Lung (tissue), 12 donors: ENCODE data around the gene ABTB1. TPM values are rescaled to one million over a fixed set of nuclear protein-coding genes. Genes with fewer than 3 reads are reported as not detected.

ENCODE experiments used
- ATAC-seq: fragments of 200-7000 bp; cut with Tn5 transposase; one replicate; pipeline ENCODE4 v1.9.1; 2020; ENCODE audit warnings: moderate number of reproducible peaks; ENCODE audit not compliant: insufficient read depth, low FRiP score
- DNase-seq, 3 donors: peaks; one replicate each; pipeline ENCODE4 v3.0.0-alpha.2; 2013 to 2017
- H3K27ac ChIP-seq, 2 donors: one replicate each; pipeline ENCODE4 v1.5.1; 2013; ENCODE audit warnings: mild to moderate bottlenecking in 2 of 2, moderate library complexity in 2 of 2, control low read depth in 1 of 2, inconsistent platforms in 1 of 2, low read depth in 1 of 2, low read length in 1 of 2
- H3K27me3 ChIP-seq, 3 donors: one replicate each; pipeline ENCODE4 v1.5.1; 2013; ENCODE audit warnings: low read length in 2 of 3; ENCODE audit not compliant: control insufficient read depth in 3 of 3, insufficient read depth in 3 of 3
- H3K36me3 ChIP-seq, 4 donors: one replicate each; pipeline ENCODE4 v1.5.1; 2013; ENCODE audit warnings: low read length in 4 of 4, mild to moderate bottlenecking in 1 of 4, moderate library complexity in 1 of 4; ENCODE audit not compliant: control insufficient read depth in 4 of 4, insufficient read depth in 4 of 4
- H3K4me1 ChIP-seq, 5 donors: one replicate each; pipeline ENCODE4 v1.5.1; 2013; ENCODE audit warnings: low read length in 5 of 5, mild to moderate bottlenecking in 2 of 5, moderate library complexity in 1 of 5; ENCODE audit not compliant: control insufficient read depth in 5 of 5, insufficient read depth in 5 of 5
- H3K4me3 ChIP-seq: one replicate; pipeline ENCODE4 v1.5.1; 2013; ENCODE audit warnings: mild to moderate bottlenecking, control low read depth, moderate library complexity
- H3K9ac ChIP-seq, 2 donors: one replicate each; pipeline ENCODE4 v1.5.1; 2013; ENCODE audit warnings: low read length in 2 of 2, control low read depth in 1 of 2; ENCODE audit not compliant: insufficient read depth in 1 of 2
- H3K9me3 ChIP-seq, 4 donors: one replicate each; pipeline ENCODE4 v1.5.1; 2013; ENCODE audit warnings: low read length in 3 of 4, mild to moderate bottlenecking in 1 of 4, moderate library complexity in 1 of 4; ENCODE audit not compliant: control insufficient read depth in 4 of 4, insufficient read depth in 3 of 4
- WGBS, 2 donors: extraction: QIAGEN DNeasy Blood & Tissue Kit; methylation state at CpG; one replicate each; pipeline ENCODE4 v1.1.7; 2013; 5-methylcytosine and 5-hydroxymethylcytosine counted together
- polyA plus RNA-seq, 2 donors: library from polyadenylated mRNA; stranded (reverse); fragments of 200-250 nt; gene quantifications; one replicate each; pipeline ENCODE4 v1.2.1, GENCODE V29; 2013
- total RNA-seq, 2 donors: library from RNA; depleted of rRNA in 1 of 2; stranded (reverse); fragments of >200 nt in 1 of 2; gene quantifications; one replicate each; pipeline ENCODE4 v1.2.1, GENCODE V29; 2014 to 2021
- TF ChIP-seq, protein P1 (sequence below): IDR thresholded peaks from 2 replicates; pipeline ENCODE4 v1.5.1; 2012; ENCODE audit warnings: mild to moderate bottlenecking; ENCODE audit errors: control extremely low read depth, extremely low read depth
- donor health status: control.
- donor health status: control.
- donor health status: Bipolar disorder and iron deficiency.
- donor health status: healthy.
- donor health status: DM: yes; HTN: yes; CAD: no.

ABTB1 gene
- total and polyA plus RNA-seq, 4 donors: 30.7 to 102 (median 48.6) TPM

DNA sequence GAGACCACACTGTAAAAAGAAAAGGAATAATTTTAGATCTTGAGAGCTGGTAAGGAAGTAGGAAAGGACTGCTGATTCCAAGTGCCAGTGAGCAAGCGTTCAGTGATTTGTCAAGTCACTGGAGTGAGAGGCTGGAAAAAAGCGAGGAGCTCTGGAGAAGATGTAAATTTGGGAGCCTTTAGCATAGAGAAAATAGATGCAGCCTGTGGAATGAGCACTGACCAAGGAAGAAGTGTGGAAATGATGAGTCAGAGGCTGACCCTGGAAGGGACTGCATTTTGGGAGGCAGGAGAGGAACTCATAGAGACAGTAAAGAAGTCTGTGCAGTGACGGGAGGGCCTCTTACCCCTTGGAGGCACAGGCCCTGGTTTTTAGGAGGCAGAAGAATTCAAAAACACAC, 17.1 kb upstream of the ABTB1 start:
- TF ChIP-seq, protein P1, sequence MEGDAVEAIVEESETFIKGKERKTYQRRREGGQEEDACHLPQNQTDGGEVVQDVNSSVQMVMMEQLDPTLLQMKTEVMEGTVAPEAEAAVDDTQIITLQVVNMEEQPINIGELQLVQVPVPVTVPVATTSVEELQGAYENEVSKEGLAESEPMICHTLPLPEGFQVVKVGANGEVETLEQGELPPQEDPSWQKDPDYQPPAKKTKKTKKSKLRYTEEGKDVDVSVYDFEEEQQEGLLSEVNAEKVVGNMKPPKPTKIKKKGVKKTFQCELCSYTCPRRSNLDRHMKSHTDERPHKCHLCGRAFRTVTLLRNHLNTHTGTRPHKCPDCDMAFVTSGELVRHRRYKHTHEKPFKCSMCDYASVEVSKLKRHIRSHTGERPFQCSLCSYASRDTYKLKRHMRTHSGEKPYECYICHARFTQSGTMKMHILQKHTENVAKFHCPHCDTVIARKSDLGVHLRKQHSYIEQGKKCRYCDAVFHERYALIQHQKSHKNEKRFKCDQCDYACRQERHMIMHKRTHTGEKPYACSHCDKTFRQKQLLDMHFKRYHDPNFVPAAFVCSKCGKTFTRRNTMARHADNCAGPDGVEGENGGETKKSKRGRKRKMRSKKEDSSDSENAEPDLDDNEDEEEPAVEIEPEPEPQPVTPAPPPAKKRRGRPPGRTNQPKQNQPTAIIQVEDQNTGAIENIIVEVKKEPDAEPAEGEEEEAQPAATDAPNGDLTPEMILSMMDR: no peak
- DNase-seq (no peak), ATAC-seq (no peak)
- Histone ChIP-seq H3K27ac (no peak overlapping the region), H3K36me3 (no peaks in the 10 kb centered on the region), H3K9me3 (no peaks in the 10 kb centered on the region), H3K4me3 (no peak overlapping the region), H3K4me1 (peaks cover 0 to 3% (median 0%) of the 10 kb centered on the region in 5 donors), H3K27me3 (no peaks in the 10 kb centered on the region), H3K9ac (peak overlapping the region in 1 of 2 donors; percentile 39)
- 83 to 84% methylated on average over 3 of the region's 3 CpGs for WGBS, 2 donors

DNA sequence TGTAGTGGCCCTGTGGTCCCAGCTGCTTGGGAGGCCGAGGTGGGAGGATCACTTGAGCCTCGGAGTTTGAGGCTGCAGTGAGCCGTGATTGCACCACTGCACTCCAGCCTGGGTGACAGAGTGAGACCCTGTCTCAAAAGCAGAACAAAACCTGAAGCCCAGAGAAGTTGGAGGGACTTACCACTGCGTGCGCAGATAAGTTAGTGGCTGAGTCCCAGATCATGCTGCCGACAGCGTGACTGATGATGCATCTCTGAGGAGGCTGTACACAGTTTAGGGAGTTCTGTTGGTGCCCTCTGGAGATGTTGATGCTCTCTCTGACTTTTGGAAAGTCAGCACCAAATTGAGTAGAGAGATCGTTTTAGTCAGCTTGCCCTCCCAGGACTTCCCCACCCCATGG, 15.8 kb upstream of the ABTB1 start:
- no peaks in the 10 kb centered on the region for H3K27me3 ChIP-seq
- no peak overlapping the region for H3K9ac ChIP-seq
- no peak for DNase-seq
- no peak overlapping the region for H3K4me3 ChIP-seq
- no peak overlapping the region for H3K27ac ChIP-seq
- no peaks in the 10 kb centered on the region for H3K36me3 ChIP-seq
- WGBS, 2 donors: 94 to 96% methylated on average over 8 of the region's 8 CpGs
- TF ChIP-seq, protein P1: no peak
- H3K9me3 ChIP-seq: no peaks in the 10 kb centered on the region
- H3K4me1 ChIP-seq: peaks cover 0 to 3% (median 0%) of the 10 kb centered on the region in 5 donors
- ATAC-seq: no peak

DNA sequence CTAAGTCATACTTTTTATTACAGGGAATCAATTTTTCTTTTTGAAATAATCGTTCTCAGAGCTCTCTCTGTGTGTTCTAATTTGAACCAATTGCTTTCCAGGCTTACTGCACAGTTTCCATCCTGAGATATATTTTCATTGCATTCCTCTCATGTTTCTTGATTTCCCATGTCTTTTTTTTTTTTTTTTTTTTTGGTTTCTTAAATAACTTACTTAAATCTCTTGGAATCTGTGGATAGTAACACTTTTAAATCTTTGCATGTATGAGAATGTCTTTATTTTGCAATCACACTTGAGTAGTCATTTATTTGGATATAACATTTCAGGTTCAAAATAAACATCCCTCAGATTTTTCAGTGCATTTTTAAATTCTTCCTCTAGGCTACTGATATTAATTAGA, 14.5 kb upstream of the ABTB1 start:
- ATAC-seq (no peak), DNase-seq (no peak)
- no peak overlapping the region for H3K27ac ChIP-seq
- no peaks in the 10 kb centered on the region for H3K4me1 ChIP-seq
- H3K9me3 ChIP-seq: no peaks in the 10 kb centered on the region
- TF ChIP-seq, protein P1: no peak
- H3K9ac ChIP-seq: no peak overlapping the region
- H3K4me3 ChIP-seq: no peak overlapping the region
- no peaks in the 10 kb centered on the region for H3K36me3 ChIP-seq
- WGBS, 2 donors: 69 to 90% methylated on average over 1 of the region's 1 CpG
- no peaks in the 10 kb centered on the region for H3K27me3 ChIP-seq

DNA sequence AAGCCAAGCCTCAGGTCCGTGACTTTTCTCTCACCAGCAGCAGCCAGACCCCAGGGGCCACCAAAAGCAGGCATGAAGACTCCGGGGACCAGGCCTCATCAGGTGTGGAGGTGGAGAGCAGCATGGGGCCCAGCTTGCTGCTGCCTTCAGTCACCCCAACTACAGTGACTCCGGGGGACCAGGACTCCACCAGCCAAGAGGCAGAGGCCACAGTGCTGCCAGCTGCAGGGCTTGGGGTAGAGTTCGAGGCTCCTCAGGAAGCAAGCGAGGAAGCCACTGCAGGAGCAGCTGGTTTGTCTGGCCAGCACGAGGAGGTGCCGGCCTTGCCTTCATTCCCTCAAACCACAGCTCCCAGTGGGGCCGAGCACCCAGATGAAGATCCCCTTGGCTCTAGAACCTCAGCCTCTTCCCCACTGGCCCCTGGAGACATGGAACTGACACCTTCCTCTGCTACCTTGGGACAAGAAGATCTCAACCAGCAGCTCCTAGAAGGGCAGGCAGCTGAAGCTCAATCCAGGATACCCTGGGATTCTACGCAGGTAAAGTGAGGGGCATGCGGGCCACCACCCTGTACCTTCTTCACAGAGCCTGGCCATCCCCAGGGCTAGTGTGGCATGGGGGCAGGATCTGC, 12.0 kb upstream of the ABTB1 start:
- TF ChIP-seq, protein P1: no peak
- Histone ChIP-seq H3K9me3 (no peaks in the 10 kb centered on the region), H3K36me3 (no peaks in the 10 kb centered on the region), H3K4me3 (no peak overlapping the region), H3K4me1 (no peaks in the 10 kb centered on the region), H3K9ac (no peak overlapping the region), H3K27me3 (no peaks in the 10 kb centered on the region), H3K27ac (no peak overlapping the region)
- 95% methylated on average over 10 of the region's 10 CpGs for WGBS, 2 donors
- DNase-seq (no peak), ATAC-seq (no peak)
